GM12878 (cell line): Measurements from ENCODE around the gene UBE2E2. TPM values are rescaled to one million over a fixed set of nuclear protein-coding genes. Genes with fewer than 3 reads are reported as not detected.

Source experiments
- BCLAF1 ChIP-seq: fragments of 450-650 bp; IDR thresholded peaks from 2 replicates; pipeline ENCODE4 v1.6.1; 2017; ENCODE audit warnings: antibody characterized with exemption, mild to moderate bottlenecking, moderate library complexity
- CBX5 ChIP-seq: sonication (generic); IDR thresholded peaks from 2 replicates; pipeline ENCODE4 v1.6.1; 2016; ENCODE audit warnings: low read depth, moderate library complexity, mild to moderate bottlenecking, inconsistent platforms
- CREM ChIP-seq: IDR thresholded peaks from 2 replicates; pipeline ENCODE4 v1.6.1; 2014; ENCODE audit warnings: antibody characterized with exemption, low read depth
- ESRRA ChIP-seq: IDR thresholded peaks from 2 replicates; pipeline ENCODE4 v1.6.1; 2012; ENCODE audit warnings: mild to moderate bottlenecking, low read length, improper control_type of control experiment
- FOXM1 ChIP-seq: IDR thresholded peaks from 2 replicates; pipeline ENCODE4 v1.6.1; 2012; ENCODE audit warnings: low read depth, mild to moderate bottlenecking, inconsistent platforms, low read length, moderate library complexity
- HDGF ChIP-seq: fragments of 450-650 bp; IDR thresholded peaks from 2 replicates; pipeline ENCODE4 v1.6.1; 2016; ENCODE audit warnings: antibody characterized with exemption
- MEF2A ChIP-seq: IDR thresholded peaks from 2 replicates; pipeline ENCODE4 v1.6.1; 2011; ENCODE audit warnings: low read depth, mild to moderate bottlenecking, low read length, moderate library complexity; ENCODE audit not compliant: insufficient read depth
- MTA3 ChIP-seq: IDR thresholded peaks from 2 replicates; pipeline ENCODE4 v1.6.1; 2012; ENCODE audit warnings: low read length, inconsistent platforms, borderline replicate concordance
- MYC ChIP-seq: IDR thresholded peaks from 2 replicates; pipeline ENCODE4 v1.6.1; 2011; ENCODE audit warnings: mild to moderate bottlenecking, low read length, moderate library complexity, inconsistent platforms; ENCODE audit not compliant: insufficient read depth, insufficient replicate concordance, insufficient read length, severe bottlenecking
- NBN ChIP-seq: fragments of 450-650 bp; IDR thresholded peaks from 2 replicates; pipeline ENCODE4 v1.6.1; 2016
- NFIC ChIP-seq: IDR thresholded peaks from 2 replicates; pipeline ENCODE4 v1.6.1; 2012; ENCODE audit warnings: low read depth, mild to moderate bottlenecking, inconsistent platforms, low read length, moderate library complexity
- NFXL1 ChIP-seq: fragments of 450-650 bp; IDR thresholded peaks from 2 replicates; pipeline ENCODE4 v1.6.1; 2017; ENCODE audit warnings: antibody characterized with exemption, mild to moderate bottlenecking, borderline replicate concordance
- NFYA ChIP-seq: IDR thresholded peaks from 2 replicates; pipeline ENCODE4 v1.6.1; 2011; ENCODE audit warnings: low read depth, mild to moderate bottlenecking, low read length, improper control_type of control experiment, borderline replicate concordance
- RELB ChIP-seq: fragments of 450-650 bp; IDR thresholded peaks from 2 replicates; pipeline ENCODE4 v1.6.1; 2017; ENCODE audit warnings: low read depth, mild to moderate bottlenecking, moderate library complexity
- RUNX3 ChIP-seq: IDR thresholded peaks from 2 replicates; pipeline ENCODE4 v1.6.1; 2012; ENCODE audit warnings: low read length, inconsistent platforms
- ZBTB4 ChIP-seq: fragments of 450-650 bp; formaldehyde crosslinking; IDR thresholded peaks from 2 replicates; pipeline ENCODE4 v1.4.0; 2022; ENCODE audit warnings: mild to moderate bottlenecking, moderate library complexity
- ZBTB40 ChIP-seq: fragments of 450-650 bp; IDR thresholded peaks from 2 replicates; pipeline ENCODE4 v1.6.1; 2016; ENCODE audit warnings: mild to moderate bottlenecking, moderate library complexity, borderline replicate concordance
- polyA plus RNA-seq, 11 experiments: library from polyadenylated mRNA; depleted of rRNA in 4 of 11; unstranded in 6 of 11; stranded (reverse) in 5 of 11; fragments of >200 nt; fragmentation: Nextera tagmentation in 4 of 11; fragmentation: Illumina TruSeq in 1 of 11; extraction: Ambion mirVana in 4 of 11; extraction: Trizol in 1 of 11; gene quantifications; 1 replicate in 1 of 11; 2 replicates in 10 of 11; pipeline versions ENCODE4 v1.2.1 to v1.2.3, GENCODE V29; 2011 to 2016; ENCODE audit warnings: inconsistent platforms in 2 of 11, missing spikeins in 2 of 11, low read depth in 1 of 11
- total RNA-seq, 4 experiments: library from RNA; depleted of rRNA in 3 of 4; stranded (reverse); fragments of >200 nt in 3 of 4; fragmentation: Illumina TruSeq in 1 of 4; extraction: Trizol in 1 of 4; gene quantifications; 2 replicates each; pipeline versions ENCODE4 v1.2.1 to v1.2.3, GENCODE V29; 2013 to 2021

The UBE2E2 gene
- total and polyA plus RNA-seq, 10 of the 15 experiments (the other 5 are each of a cell fraction or from before 2014, with no cell fraction given): 8.7 to 71.0 (median 36.4) TPM

GRCh38 chr3:23590424-23591273 is 387.5 kb downstream of the UBE2E2 start (continued):
- TF ChIP-seq RELB: peak; percentile 58
- peak; percentile 58 for TF ChIP-seq RUNX3
- no peak for TF ChIP-seq MYC
- TF ChIP-seq NFXL1: no peak
- TF ChIP-seq CBX5: peak; percentile 90
- TF ChIP-seq ZBTB40: peak; percentile 86; the same call in 1 of the 2 replicates
- peak; percentile 70; the same call in 1 of the 2 replicates for TF ChIP-seq MTA3
- peak; percentile 85 for TF ChIP-seq NBN
- TF ChIP-seq MEF2A: peak; percentile 98
- peak; percentile 83 for TF ChIP-seq CREM
- TF ChIP-seq BCLAF1: 0 out of 2 replicates have a peak, but pooled peaks have one; percentile 22
- TF ChIP-seq NFYA: no peak
- peak; percentile 79; the same call in 1 of the 2 replicates for TF ChIP-seq NFIC
- TF ChIP-seq ZBTB4 (CRISPR knock-in tag): no peak
- no peak for TF ChIP-seq ESRRA
- peak; percentile 73; the same call in 1 of the 2 replicates for TF ChIP-seq FOXM1
- TF ChIP-seq HDGF: no peak
